Osteocyte (in vitro differentiated cells): Measurements from ENCODE around the gene DLX4. TPM values are rescaled to one million over a fixed set of nuclear protein-coding genes. Genes with fewer than 3 reads are reported as not detected.

ENCODE experiments used
- DNase-seq: peaks from one replicate; pipeline ENCODE4 v3.0.0; 2021; ENCODE audit warnings: mixed read lengths; ENCODE audit not compliant: unreplicated experiment; ENCODE audit errors: extremely low spot score
- H3K27ac Mint-ChIP-seq: one replicate; pipeline ENCODE4 v1.8.0; 2021; ENCODE audit warnings: mild to moderate bottlenecking, mixed read lengths; ENCODE audit not compliant: unreplicated experiment
- H3K27me3 Mint-ChIP-seq: one replicate; pipeline ENCODE4 v1.8.0; 2021; ENCODE audit warnings: mixed read lengths; ENCODE audit not compliant: unreplicated experiment
- H3K36me3 Mint-ChIP-seq: one replicate; pipeline ENCODE4 v1.8.0; 2021; ENCODE audit warnings: mixed read lengths; ENCODE audit not compliant: unreplicated experiment
- H3K4me1 Mint-ChIP-seq: one replicate; pipeline ENCODE4 v1.8.0; 2021; ENCODE audit warnings: mixed read lengths; ENCODE audit not compliant: unreplicated experiment
- H3K4me3 Mint-ChIP-seq: one replicate; pipeline ENCODE4 v1.8.0; 2021; ENCODE audit warnings: mild to moderate bottlenecking, moderate library complexity, mixed read lengths; ENCODE audit not compliant: unreplicated experiment
- H3K9me3 Mint-ChIP-seq: one replicate; pipeline ENCODE4 v1.8.0; 2021; ENCODE audit warnings: mixed read lengths; ENCODE audit not compliant: unreplicated experiment
- total RNA-seq: library from RNA; stranded (reverse); gene quantifications from 2 replicates; pipeline ENCODE4 v1.2.1, GENCODE V29; 2021
- TF ChIP-seq, protein P1 (sequence below): fragments of 200-600 bp; sonication (generic); IDR thresholded peaks from 2 replicates; pipeline ENCODE4 v1.5.0; 2021; ENCODE audit warnings: antibody characterized with exemption, mild to moderate bottlenecking, moderate library complexity

The DLX4 gene
- total RNA-seq, 1 donor from 2014 or later, result not detected

DNA sequence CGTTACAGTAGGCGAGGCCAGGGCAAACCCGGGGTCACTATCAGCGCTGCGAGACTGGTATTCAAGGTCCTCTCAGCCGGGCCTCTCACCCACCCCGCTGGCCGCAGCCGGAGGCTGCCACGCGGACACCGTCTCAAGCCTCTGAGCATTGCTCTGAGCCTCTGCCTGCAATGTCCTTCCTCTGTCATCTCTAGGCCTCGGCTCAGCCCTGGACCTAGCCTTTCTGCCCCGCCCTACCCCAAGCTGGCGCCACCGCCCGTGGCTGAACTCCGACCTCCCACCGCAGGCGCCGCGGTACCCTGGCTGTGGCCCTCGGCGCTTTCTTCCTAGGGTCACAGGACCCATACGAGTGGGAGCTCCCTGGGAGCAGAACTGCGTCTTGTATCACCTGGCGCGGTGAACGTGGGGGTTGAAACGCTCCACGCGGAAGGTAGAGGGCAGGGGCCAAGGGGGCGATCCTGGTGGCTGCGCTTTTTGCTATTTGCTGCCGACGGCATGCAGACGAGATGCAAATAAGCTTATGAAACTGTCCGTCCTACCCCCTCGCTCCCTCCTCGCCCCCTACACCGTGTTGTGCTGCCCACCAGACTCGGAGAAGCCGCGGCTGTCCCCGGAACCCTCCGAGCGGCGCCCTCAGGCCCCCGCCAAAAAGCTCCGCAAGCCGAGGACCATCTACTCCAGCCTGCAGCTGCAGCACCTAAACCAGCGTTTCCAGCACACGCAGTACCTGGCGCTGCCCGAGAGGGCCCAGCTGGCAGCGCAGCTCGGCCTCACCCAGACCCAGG lies 3.7 kb downstream of the DLX4 start:
- no peak for DNase-seq
- peaks cover 88% of the 10 kb centered on the region for H3K27me3 Mint-ChIP-seq
- no peak overlapping the region for H3K27ac Mint-ChIP-seq
- H3K36me3 Mint-ChIP-seq, result no peaks in the 10 kb centered on the region
- H3K4me1 Mint-ChIP-seq, result peaks cover 26% of the 10 kb centered on the region
- no peaks in the 10 kb centered on the region for H3K9me3 Mint-ChIP-seq
- H3K4me3 Mint-ChIP-seq, result no peak overlapping the region
- TF ChIP-seq, protein P1, sequence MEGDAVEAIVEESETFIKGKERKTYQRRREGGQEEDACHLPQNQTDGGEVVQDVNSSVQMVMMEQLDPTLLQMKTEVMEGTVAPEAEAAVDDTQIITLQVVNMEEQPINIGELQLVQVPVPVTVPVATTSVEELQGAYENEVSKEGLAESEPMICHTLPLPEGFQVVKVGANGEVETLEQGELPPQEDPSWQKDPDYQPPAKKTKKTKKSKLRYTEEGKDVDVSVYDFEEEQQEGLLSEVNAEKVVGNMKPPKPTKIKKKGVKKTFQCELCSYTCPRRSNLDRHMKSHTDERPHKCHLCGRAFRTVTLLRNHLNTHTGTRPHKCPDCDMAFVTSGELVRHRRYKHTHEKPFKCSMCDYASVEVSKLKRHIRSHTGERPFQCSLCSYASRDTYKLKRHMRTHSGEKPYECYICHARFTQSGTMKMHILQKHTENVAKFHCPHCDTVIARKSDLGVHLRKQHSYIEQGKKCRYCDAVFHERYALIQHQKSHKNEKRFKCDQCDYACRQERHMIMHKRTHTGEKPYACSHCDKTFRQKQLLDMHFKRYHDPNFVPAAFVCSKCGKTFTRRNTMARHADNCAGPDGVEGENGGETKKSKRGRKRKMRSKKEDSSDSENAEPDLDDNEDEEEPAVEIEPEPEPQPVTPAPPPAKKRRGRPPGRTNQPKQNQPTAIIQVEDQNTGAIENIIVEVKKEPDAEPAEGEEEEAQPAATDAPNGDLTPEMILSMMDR, result no peak

DNA sequence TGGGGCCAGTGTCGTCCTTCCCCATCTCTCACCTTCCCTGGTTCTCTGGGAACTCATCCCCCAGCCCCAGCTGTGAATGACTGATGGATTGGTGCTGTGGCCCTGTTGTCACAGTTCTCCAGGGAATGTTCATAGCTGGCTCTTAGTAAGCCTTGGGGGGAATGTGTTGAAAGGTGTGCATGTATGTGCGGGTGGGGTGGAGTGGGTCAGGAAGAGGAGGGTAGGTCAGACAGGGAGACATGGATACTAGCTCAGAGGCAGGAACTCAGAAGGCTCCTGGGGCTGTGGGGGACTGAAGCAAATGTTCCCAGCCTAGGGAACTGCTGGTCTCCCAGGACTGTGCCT lies 4.3 kb downstream of the DLX4 start:
- Mint-ChIP-seq H3K36me3 (no peaks in the 10 kb centered on the region), H3K9me3 (no peaks in the 10 kb centered on the region), H3K4me3 (no peak overlapping the region), H3K27ac (no peak overlapping the region), H3K4me1 (peaks cover 26% of the 10 kb centered on the region), H3K27me3 (peaks cover 86% of the 10 kb centered on the region)
- DNase-seq, result no peak
- TF ChIP-seq, protein P1, result no peak

DNA sequence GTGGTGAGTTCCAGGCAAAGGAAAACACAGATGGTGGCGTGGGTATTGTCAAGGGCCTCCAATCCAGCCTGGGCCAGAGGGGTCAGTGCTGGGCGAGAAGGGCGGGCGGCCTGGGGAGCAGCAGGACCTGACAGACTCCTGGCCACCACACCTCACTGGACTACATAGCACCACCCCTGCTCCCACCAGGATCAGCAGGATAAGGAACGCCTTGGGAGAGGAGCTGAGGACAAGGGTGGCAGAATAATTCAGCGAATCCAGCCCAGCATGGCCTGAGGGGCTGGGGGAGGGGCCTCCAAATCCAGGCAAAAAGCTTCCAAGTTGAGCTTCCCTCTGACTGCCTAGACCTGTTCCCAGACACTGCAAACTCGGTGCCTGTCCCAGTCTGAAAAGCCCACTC lies 6.5 kb downstream of the DLX4 start:
- H3K4me1 Mint-ChIP-seq, result peaks cover 14% of the 10 kb centered on the region
- no peak overlapping the region for H3K27ac Mint-ChIP-seq
- no peaks in the 10 kb centered on the region for H3K9me3 Mint-ChIP-seq
- no peak for DNase-seq
- TF ChIP-seq, protein P1, result no peak
- H3K36me3 Mint-ChIP-seq, result no peaks in the 10 kb centered on the region
- H3K4me3 Mint-ChIP-seq, result no peak overlapping the region
- H3K27me3 Mint-ChIP-seq, result peaks cover 90% of the 10 kb centered on the region

DNA sequence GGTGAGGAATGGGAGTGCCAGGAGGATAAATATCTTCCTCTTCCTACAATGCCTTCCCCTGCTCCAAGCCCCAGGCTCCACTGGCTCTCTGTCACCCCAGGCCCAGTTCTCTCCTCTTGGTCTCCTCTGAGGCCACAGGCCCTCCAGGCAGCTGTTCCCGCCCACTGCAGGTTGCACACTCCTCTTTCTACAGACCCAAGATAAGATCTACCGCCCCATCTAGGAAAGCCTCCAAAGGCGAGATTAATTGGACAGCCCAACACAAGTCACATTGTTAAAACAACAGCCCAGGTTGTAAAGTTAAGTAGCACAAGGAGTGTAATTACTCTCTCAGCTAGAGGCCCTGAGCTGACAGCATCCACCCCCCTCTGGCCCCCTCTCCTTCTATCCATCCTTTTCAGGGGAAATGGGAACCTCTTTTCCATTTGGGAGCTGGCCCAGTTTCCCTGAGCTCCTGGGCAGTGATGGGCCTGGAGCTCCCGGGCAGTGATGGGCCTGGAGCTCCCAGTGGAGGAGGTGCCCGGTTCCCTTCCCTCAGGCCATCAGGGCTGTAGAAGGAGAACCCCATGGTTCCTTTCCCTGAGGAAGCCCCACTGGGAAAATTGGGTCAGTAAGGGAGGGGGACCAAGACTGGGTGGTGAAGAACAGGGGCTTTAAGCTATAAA lies 7.3 kb downstream of the DLX4 start:
- Mint-ChIP-seq H3K27ac (no peak overlapping the region), H3K9me3 (no peaks in the 10 kb centered on the region), H3K27me3 (peaks cover 90% of the 10 kb centered on the region), H3K36me3 (no peaks in the 10 kb centered on the region), H3K4me1 (peaks cover 12% of the 10 kb centered on the region), H3K4me3 (no peak overlapping the region)
- no peak for DNase-seq
- TF ChIP-seq, protein P1, result no peak

DNA sequence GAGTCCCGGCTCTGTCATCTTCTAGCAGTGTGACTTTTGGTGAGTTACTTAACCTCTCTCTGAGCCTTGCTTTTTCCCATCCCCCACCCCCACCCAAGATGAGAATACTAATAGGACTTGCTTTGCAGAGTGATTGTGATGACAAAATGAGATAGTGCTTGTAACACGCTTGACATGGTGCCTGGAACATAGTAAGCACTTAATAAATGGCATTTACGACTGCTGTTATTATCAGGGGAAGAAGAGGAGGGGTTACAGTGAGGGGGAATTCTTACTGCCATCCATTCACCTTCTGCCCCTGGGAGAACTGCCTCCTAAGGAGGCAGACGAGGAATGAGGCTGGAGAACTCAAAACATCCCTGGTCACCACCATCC lies 7.8 kb downstream of the DLX4 start:
- Mint-ChIP-seq H3K4me3 (no peak overlapping the region), H3K4me1 (peaks cover 7% of the 10 kb centered on the region)
- TF ChIP-seq, protein P1, result no peak

More for the DNA sequence above, 7.8 kb downstream of the DLX4 start:
- H3K9me3 Mint-ChIP-seq, result no peaks in the 10 kb centered on the region
- H3K27ac Mint-ChIP-seq, result no peak overlapping the region
- H3K36me3 Mint-ChIP-seq, result no peaks in the 10 kb centered on the region
- peaks cover 88% of the 10 kb centered on the region for H3K27me3 Mint-ChIP-seq
- DNase-seq, result no peak
